Neural cell (in vitro differentiated cells): ENCODE measurements around the gene SP140.

ENCODE experiments used
- EP300 ChIP-seq: fragments of 450-650 bp; conservative IDR thresholded peaks from 2 replicates; pipeline ENCODE4 v1.6.1; 2014; ENCODE audit warnings: antibody characterized with exemption, mild to moderate bottlenecking, moderate library complexity; ENCODE audit not compliant: poor library complexity, severe bottlenecking
- EZH2 ChIP-seq: fragments of 200-600, 300-800 bp; shearing (Covaris generic), sonication (generic); IDR thresholded peaks from 2 replicates; pipeline ENCODE4 v1.6.1; 2014; ENCODE audit warnings: antibody characterized with exemption, low read length, borderline replicate concordance, mild to moderate bottlenecking; ENCODE audit not compliant: insufficient read depth, poor library complexity, severe bottlenecking
- MXI1 ChIP-seq: fragments of 450-650 bp; conservative IDR thresholded peaks from 2 replicates; pipeline ENCODE4 v1.6.1; 2014; ENCODE audit warnings: antibody characterized with exemption, mild to moderate bottlenecking; ENCODE audit not compliant: poor library complexity, severe bottlenecking
- POLR2AphosphoS5 ChIP-seq: IDR thresholded peaks from 2 replicates; pipeline ENCODE4 v1.6.1; 2012
- RAD21 ChIP-seq: fragments of 450-650 bp; conservative IDR thresholded peaks from 2 replicates; pipeline ENCODE4 v1.6.1; 2014; ENCODE audit warnings: antibody characterized with exemption, mild to moderate bottlenecking, moderate library complexity
- SMC3 ChIP-seq: fragments of 450-650 bp; conservative IDR thresholded peaks from 2 replicates; pipeline ENCODE4 v1.6.1; 2014; ENCODE audit warnings: antibody characterized with exemption, mild to moderate bottlenecking, moderate library complexity; ENCODE audit not compliant: poor library complexity
- TAF1 ChIP-seq: IDR thresholded peaks from 2 replicates; pipeline ENCODE4 v1.6.1; 2012; ENCODE audit warnings: low read depth
- TF ChIP-seq, protein P1 (sequence below): fragments of 450-650 bp; IDR thresholded peaks from 2 replicates; pipeline ENCODE4 v1.5.1; 2014; ENCODE audit warnings: antibody characterized with exemption, mild to moderate bottlenecking, moderate library complexity; ENCODE audit not compliant: poor library complexity, severe bottlenecking

DNA sequence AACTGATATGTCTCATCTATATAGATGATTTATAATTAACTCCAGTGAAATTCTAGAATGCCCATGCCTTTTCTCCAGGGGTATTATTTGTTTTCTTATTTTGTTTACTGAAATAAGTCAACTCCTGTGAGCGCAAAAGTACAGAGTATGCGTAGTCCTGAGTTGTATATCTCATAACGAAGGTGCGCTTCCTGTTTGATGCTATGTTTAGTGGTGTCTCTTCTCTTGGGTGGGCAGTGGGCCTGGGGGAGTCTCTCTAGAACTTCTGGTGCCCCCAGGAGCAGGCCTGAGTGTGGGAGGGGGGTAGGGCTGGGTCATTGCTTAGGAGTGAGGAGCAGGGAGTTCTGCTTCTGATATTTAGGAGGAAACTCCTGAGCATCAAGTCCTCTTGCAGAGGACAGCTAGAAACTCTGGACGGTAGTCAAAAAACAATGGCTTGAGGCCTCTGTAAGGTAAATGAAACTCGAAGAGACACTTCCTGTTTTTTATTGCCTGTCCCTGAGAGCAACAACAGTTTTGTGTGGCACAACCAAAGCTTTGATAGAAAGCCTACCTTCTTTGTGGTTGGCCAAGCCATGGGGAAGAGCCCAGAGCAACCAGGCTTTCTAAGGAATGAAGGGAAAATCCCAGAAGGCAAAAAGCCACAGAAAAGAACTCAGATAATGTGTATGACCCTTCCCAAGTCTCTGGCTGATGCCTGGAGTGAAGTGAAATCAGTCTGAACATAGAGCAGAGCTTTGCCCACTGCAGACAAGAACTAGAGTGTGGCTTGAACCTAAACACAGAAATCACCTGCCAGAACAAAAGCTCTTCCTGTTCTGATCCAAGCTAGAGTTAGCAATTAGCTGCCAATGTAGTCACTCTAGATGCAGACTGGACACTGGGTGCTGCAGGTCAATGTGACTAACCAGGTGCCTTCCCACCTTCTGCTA is 92.9 kb downstream of the SP140 start:
- TF ChIP-seq MXI1, result no peak
- TF ChIP-seq EZH2, result no peak
- TF ChIP-seq, protein P1, sequence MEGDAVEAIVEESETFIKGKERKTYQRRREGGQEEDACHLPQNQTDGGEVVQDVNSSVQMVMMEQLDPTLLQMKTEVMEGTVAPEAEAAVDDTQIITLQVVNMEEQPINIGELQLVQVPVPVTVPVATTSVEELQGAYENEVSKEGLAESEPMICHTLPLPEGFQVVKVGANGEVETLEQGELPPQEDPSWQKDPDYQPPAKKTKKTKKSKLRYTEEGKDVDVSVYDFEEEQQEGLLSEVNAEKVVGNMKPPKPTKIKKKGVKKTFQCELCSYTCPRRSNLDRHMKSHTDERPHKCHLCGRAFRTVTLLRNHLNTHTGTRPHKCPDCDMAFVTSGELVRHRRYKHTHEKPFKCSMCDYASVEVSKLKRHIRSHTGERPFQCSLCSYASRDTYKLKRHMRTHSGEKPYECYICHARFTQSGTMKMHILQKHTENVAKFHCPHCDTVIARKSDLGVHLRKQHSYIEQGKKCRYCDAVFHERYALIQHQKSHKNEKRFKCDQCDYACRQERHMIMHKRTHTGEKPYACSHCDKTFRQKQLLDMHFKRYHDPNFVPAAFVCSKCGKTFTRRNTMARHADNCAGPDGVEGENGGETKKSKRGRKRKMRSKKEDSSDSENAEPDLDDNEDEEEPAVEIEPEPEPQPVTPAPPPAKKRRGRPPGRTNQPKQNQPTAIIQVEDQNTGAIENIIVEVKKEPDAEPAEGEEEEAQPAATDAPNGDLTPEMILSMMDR, result no peak
- no peak for TF ChIP-seq EP300
- TF ChIP-seq POLR2AphosphoS5, result no peak
- TF ChIP-seq SMC3, result no peak
- no peak for TF ChIP-seq TAF1
- TF ChIP-seq RAD21, result no peak
